ENCODE data around the gene C2orf76.

GRCh38 chr2:119364798-119365197 lies 1.8 kb downstream of the C2orf76 start:
- no peak for TF ChIP-seq YY1 (IDR thresholded peaks at IDR 0.05; ENCODE audit: insufficient read depth, insufficient read length)
- TF ChIP-seq ZNF274 (IDR thresholded peaks at IDR 0.05; ENCODE audit: low read depth, low read length) = no peak
- TF ChIP-seq SUZ12 (IDR thresholded peaks at IDR 0.05; ENCODE audit: extremely low read depth, insufficient read depth, insufficient read length) = no peak
